ENCODE results near the gene NMRK1.

NMRK1 gene

GRCh38 chr9:75112789-75113188 is 24.8 kb upstream of the NMRK1 start:
- no peak for TF ChIP-seq JUND (IDR thresholded peaks at IDR 0.05; ENCODE audit: low read depth)
- DNase-seq (ENCODE audit: low read depth in 1 of 2, low spot score in 1 of 2): no peak
- in situ Hi-C loops (cut with HindIII; ENCODE audit: low pct_unique_long_range_greater_than_20kb, low sequenced_read_pairs): no loop called here

DNA sequence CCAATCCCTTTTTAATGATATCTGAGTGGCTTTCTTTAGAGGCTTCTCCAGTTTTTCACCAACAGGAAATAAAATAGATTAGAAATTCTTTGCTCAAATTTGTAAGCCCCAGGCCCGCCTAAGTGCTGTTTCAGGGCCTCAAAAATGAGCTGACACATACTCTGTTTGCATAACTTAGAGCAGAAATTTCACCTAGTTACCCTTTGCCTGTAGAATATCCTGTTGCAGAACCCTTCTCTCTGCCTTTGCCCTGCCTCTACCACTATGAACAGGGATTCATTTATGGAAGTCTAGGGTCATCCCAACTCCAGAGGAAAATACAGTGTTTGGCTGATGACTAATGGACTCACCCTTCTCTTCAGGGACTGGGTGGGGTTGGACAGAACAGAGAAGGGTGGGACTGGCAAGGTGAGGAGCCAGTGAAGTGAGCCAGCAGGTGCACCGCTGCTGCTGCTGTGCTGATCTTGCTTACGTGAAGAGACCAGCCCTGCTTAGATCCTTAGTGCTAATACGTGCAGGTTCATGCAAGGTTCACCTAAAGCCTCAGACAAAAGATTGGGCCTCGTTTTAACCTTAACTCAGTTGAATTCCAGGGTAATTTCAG is 23.2 kb upstream of the NMRK1 start:
- in situ Hi-C loops (cut with HindIII; ENCODE audit: low pct_unique_long_range_greater_than_20kb, low sequenced_read_pairs): no loop called here
- TF ChIP-seq JUND (IDR thresholded peaks at IDR 0.05; ENCODE audit: low read depth): no peak
- DNase-seq (ENCODE audit: low read depth in 1 of 2, low spot score in 1 of 2): no peak

DNA sequence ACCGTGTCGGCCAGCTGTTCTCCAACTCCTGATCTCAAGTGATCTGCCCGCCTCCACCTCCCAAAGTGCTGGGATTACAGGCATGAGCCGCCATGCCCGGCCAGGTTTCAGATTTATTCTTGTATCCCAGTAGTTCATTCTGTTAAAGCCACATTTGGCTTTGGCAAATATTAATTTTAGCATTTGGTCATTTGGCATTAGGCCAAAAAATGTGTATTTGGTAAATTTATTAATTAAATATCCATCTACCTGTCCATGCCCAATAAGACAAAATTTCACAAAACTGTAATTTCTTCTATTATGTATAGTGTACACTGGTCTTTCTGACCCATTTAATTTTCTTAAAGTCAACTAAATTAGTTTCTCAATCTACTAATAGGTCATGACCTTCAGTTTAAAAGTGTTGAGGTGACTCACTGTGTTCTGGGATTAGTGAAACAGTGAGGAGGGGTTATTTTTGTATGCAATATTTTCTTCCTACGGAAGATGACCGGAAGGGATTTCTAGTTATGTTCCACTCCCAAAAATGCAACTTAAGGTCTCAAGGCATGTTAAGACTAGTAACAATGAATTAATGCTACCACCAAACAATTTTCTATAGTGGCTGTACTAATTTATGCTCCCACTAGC is 21.4 kb upstream of the NMRK1 start:
- in situ Hi-C loops (cut with HindIII; ENCODE audit: low pct_unique_long_range_greater_than_20kb, low sequenced_read_pairs): no loop called here
- TF ChIP-seq JUND (IDR thresholded peaks at IDR 0.05; ENCODE audit: low read depth): no peak
- DNase-seq (ENCODE audit: low read depth in 1 of 2, low spot score in 1 of 2): no peak

DNA sequence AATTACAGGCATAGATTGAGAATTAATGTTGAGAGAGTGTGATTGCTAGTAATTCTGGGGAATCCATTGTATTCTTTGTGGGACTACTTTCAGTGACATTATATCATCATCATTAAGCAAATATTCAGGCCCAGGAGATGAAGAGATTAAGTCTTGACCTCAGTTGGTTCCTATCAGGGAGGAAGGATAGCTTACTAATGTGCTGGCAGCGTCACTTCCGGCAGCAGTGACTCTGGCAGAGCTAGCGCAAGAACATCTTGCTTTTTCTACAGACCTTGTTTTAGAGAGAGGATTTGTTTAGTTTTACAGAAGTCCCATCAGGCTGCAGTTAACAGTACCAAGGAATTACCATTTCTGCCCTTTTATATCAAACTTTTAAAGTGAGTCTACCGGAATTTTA is 20.6 kb upstream of the NMRK1 start:
- no peak for TF ChIP-seq JUND (IDR thresholded peaks at IDR 0.05; ENCODE audit: low read depth)
- DNase-seq (ENCODE audit: low read depth in 1 of 2, low spot score in 1 of 2): no peak
- in situ Hi-C loops (cut with HindIII; ENCODE audit: low pct_unique_long_range_greater_than_20kb, low sequenced_read_pairs): no loop called here

DNA sequence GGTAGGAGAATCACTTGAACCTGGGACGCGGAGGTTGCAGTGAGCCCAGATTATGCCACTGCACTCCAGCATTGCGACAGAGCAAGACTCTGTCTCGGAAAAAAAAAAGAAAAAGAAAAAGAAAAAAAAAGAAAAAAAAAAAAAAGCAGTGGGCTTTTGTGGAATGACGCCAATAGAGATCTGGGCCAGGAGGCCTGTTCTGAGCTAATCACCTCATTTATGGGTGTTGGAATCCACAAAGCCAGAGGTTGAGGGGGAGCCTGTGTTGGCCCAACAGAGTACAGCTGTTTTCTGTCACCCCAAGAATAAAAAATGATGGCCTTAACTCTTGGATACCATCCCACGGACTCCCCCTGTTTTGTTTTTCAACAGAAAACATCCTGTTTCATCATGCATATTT is 18.9 kb upstream of the NMRK1 start:
- in situ Hi-C loops (cut with HindIII; ENCODE audit: low pct_unique_long_range_greater_than_20kb, low sequenced_read_pairs): no loop called here
- DNase-seq (ENCODE audit: low read depth in 1 of 2, low spot score in 1 of 2): no peak
- TF ChIP-seq JUND (IDR thresholded peaks at IDR 0.05; ENCODE audit: low read depth): no peak

GRCh38 chr9:75105841-75106240 is 17.9 kb upstream of the NMRK1 start:
- TF ChIP-seq JUND (IDR thresholded peaks at IDR 0.05; ENCODE audit: low read depth): no peak
- in situ Hi-C loops (cut with HindIII; ENCODE audit: low pct_unique_long_range_greater_than_20kb, low sequenced_read_pairs): no loop called here

GRCh38 chr9:75105019-75105540 is 17.1 kb upstream of the NMRK1 start:
- in situ Hi-C loops (cut with HindIII; ENCODE audit: low pct_unique_long_range_greater_than_20kb, low sequenced_read_pairs): no loop called here
- DNase-seq (ENCODE audit: low read depth in 1 of 2, low spot score in 1 of 2): no peak
- TF ChIP-seq JUND (IDR thresholded peaks at IDR 0.05; ENCODE audit: low read depth): no peak

More at GRCh38 chr9:75105841-75106240, 17.9 kb upstream of the NMRK1 start:
- DNase-seq (ENCODE audit: low read depth in 1 of 2, low spot score in 1 of 2): no peak

DNA sequence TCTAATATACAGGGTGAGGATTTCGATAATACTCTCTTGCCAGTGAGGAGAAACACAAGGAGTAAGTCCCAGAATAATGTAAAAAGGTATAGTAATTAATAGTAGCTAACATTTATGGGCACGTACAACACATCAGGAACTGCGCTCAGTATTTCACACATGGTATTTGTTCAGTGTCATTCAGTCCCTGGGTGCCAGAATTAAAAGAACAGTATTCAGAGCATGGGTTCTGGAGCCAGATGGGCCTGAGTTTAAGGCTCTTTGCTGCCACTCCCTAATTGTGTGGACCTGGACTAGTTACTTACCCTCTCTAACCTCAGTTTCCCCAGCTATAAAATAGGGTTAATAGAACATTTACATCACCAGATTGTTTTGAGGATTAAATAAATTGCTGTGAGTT is 16.7 kb upstream of the NMRK1 start:
- DNase-seq (ENCODE audit: low read depth in 1 of 2, low spot score in 1 of 2): no peak
- in situ Hi-C loops (cut with HindIII; ENCODE audit: low pct_unique_long_range_greater_than_20kb, low sequenced_read_pairs): no loop called here
- no peak for TF ChIP-seq JUND (IDR thresholded peaks at IDR 0.05; ENCODE audit: low read depth)

DNA sequence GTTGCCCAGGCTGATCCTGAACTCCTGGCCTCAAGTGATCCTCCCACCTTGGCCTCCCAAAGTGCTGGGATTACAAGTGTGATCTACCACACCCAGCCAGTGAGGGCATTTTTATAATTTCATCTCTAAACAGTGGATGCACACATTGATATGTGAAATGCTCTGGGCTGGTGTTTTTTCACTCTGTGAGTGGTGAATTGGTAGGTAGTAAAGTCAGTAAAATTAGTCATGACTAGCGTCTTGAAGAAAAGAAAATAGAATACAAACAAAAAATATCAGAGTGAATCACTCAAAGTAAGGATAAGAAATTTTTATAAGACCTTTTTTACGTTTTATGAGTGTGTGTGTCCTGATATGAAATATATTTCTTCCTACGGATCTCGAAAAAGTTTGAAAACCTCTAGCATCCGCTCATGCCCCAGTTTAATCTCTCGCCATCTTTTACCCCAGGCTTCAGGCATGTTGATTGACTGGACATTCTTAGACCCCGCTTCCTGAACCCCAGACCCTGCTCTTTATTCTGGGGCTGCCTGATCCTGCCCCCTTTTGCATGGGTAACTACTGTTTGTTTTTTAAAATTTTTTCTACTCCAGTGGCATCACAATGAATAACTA is 14.3 kb upstream of the NMRK1 start:
- TF ChIP-seq JUND (IDR thresholded peaks at IDR 0.05; ENCODE audit: low read depth): no peak
- no peak for DNase-seq (ENCODE audit: low read depth in 1 of 2, low spot score in 1 of 2)
- in situ Hi-C loops (cut with HindIII; ENCODE audit: low pct_unique_long_range_greater_than_20kb, low sequenced_read_pairs): no loop called here

GRCh38 chr9:75101004-75101588 is 13.1 kb upstream of the NMRK1 start:
- TF ChIP-seq JUND (IDR thresholded peaks at IDR 0.05; ENCODE audit: low read depth): no peak
- peak in 1 of 2 experiments; percentile 84 for DNase-seq (ENCODE audit: low read depth in 1 of 2, low spot score in 1 of 2)
- in situ Hi-C loops (cut with HindIII; ENCODE audit: low pct_unique_long_range_greater_than_20kb, low sequenced_read_pairs): no loop called here

GRCh38 chr9:75096796-75097195 is 8.8 kb upstream of the NMRK1 start:
- DNase-seq (ENCODE audit: low read depth in 1 of 2, low spot score in 1 of 2): no peak
- TF ChIP-seq JUND (IDR thresholded peaks at IDR 0.05; ENCODE audit: low read depth): no peak
- in situ Hi-C loops (cut with HindIII; ENCODE audit: low pct_unique_long_range_greater_than_20kb, low sequenced_read_pairs): no loop called here

DNA sequence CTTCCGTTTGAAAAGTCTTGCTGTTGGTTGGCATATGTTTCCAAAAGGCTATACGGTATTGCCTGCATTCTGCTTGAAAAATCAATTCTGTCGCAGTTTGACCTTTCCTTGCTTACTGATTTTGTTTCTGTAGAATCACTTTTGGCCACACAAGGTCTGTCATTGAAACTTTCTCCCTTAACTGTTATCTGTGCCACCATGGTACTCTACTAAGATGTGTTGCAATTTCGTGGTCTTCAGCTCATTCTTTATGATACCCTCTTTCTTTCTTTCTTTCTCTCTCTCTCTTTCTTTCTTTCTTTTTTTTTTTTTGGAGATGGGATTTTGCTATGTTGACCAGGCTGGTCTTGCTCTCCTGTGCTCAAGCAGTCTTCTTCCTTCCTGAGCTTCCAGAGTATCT is 4.8 kb upstream of the NMRK1 start:
- DNase-seq (ENCODE audit: low read depth in 1 of 2, low spot score in 1 of 2): no peak
- TF ChIP-seq JUND (IDR thresholded peaks at IDR 0.05; ENCODE audit: low read depth): no peak
- in situ Hi-C loops (cut with HindIII; ENCODE audit: low pct_unique_long_range_greater_than_20kb, low sequenced_read_pairs): no loop called here

GRCh38 chr9:75090579-75090978 is 2.6 kb upstream of the NMRK1 start:
- no peak for TF ChIP-seq JUND (IDR thresholded peaks at IDR 0.05; ENCODE audit: low read depth)
- in situ Hi-C loops (cut with HindIII; ENCODE audit: low pct_unique_long_range_greater_than_20kb, low sequenced_read_pairs): no loop called here
- DNase-seq (ENCODE audit: low read depth in 1 of 2, low spot score in 1 of 2): no peak

All from T47D (cell line).